Upper lobe of left lung (tissue), 6 donors: ENCODE results near the gene TBC1D8B. TPM values are rescaled to one million over a fixed set of nuclear protein-coding genes. Genes with fewer than 3 reads are reported as not detected.

Experiments
- total RNA-seq, 6 donors: library from RNA; depleted of rRNA in 4 of 6; stranded (reverse); fragments of >200 nt in 4 of 6; gene quantifications; one replicate each; pipeline versions ENCODE4 v1.1.0 to v1.2.1, GENCODE V29; 2016 to 2021
- donor health status: DM: no; HTN: no; CAD: no; lungs with moderate emphysema.
- donor health status: DM: no; HTN: yes; CAD: no; lungs with severe emphysema.

The TBC1D8B gene
- total RNA-seq, 6 donors from 2014 or later, result 4.4 to 13.3 (median 6.0) TPM

Other genes starting within 250 kb of the TBC1D8B start
- 10 to 100 TPM in 3 of 6 donors, 1 to 10 TPM in 3; 1.9 to 21.9 (median 7.5) TPM for gene RADX, start 190.7 kb upstream of the TBC1D8B start, total RNA-seq
- gene RNF128, start 76.0 kb upstream of the TBC1D8B start, total RNA-seq, result 10 to 100 TPM in 5 of 6 donors, 1 to 10 TPM in 1; 6.3 to 49.9 (median 19.7) TPM
- not detected for gene RIPPLY1, start 100.7 kb downstream of the TBC1D8B start, total RNA-seq
- gene CLDN2, start 117.7 kb downstream of the TBC1D8B start, total RNA-seq, result 1 to 10 TPM in 1 of 6 donors, under 1 TPM in 3, not detected in 2; 0.20 to 1.0 (median 0.64) TPM
- 10 to 100 TPM; 10.3 to 23.0 (median 16.3) TPM for gene MORC4, start 197.5 kb downstream of the TBC1D8B start, total RNA-seq